Neural cell (in vitro differentiated cells): ENCODE results near the gene USP34. TPM values are rescaled to one million over a fixed set of nuclear protein-coding genes. Genes with fewer than 3 reads are reported as not detected.

Experiments
- H2AFZ ChIP-seq: fragments of 200-600, 300-800 bp; sonication (generic), shearing (Covaris generic); 2 replicates; pipeline ENCODE4 v1.6.0; 2014; ENCODE audit warnings: low read depth, mild to moderate bottlenecking, antibody characterized with exemption, low read length, moderate library complexity
- H3F3A ChIP-seq: fragments of 200-600 bp; shearing (Covaris generic); 2 replicates; pipeline ENCODE4 v1.6.1; 2016; ENCODE audit warnings: mild to moderate bottlenecking, moderate library complexity, mixed read lengths, antibody characterized with exemption, low read length; ENCODE audit not compliant: insufficient read depth, poor library complexity, severe bottlenecking
- H3K27ac ChIP-seq: fragments of 200-600, 300-800 bp; sonication (generic), shearing (Covaris generic); 2 replicates; pipeline ENCODE4 v1.5.1; 2014; ENCODE audit warnings: mild to moderate bottlenecking, low read length, moderate library complexity
- H3K27me3 ChIP-seq: fragments of 300-800, 200-600 bp; sonication (generic), shearing (Covaris generic); 2 replicates; pipeline ENCODE4 v1.6.0; 2014; ENCODE audit warnings: mild to moderate bottlenecking, low read depth, low read length, moderate library complexity; ENCODE audit not compliant: insufficient read depth
- H3K36me3 ChIP-seq: fragments of 300-800, 200-600 bp; sonication (generic), shearing (Covaris generic); 2 replicates; pipeline ENCODE4 v1.5.1; 2014; ENCODE audit warnings: mild to moderate bottlenecking, antibody characterized with exemption, low read length, moderate library complexity; ENCODE audit not compliant: insufficient read depth
- H3K4me2 ChIP-seq: fragments of 300-800, 200-600 bp; sonication (generic), shearing (Covaris generic); 2 replicates; pipeline ENCODE4 v1.6.0; 2014; ENCODE audit warnings: mild to moderate bottlenecking, low read length
- H3K4me3 ChIP-seq: fragments of 300-800, 200-600 bp; sonication (generic), shearing (Covaris generic); 2 replicates; pipeline ENCODE4 v1.5.1; 2014; ENCODE audit warnings: mild to moderate bottlenecking, low read length, moderate library complexity
- H3K79me2 ChIP-seq: fragments of 200-600 bp; shearing (Covaris generic); replicated peaks from 2 replicates; pipeline ENCODE4 v1.6.0; 2014; ENCODE audit warnings: mild to moderate bottlenecking, low read length, moderate library complexity; ENCODE audit not compliant: insufficient read depth
- H3K9ac ChIP-seq: fragments of 300-800, 200-600 bp; sonication (generic), shearing (Covaris generic); 2 replicates; pipeline ENCODE4 v1.6.1; 2016; ENCODE audit warnings: mild to moderate bottlenecking, low read length, mixed read lengths
- H3K9me2 ChIP-seq: fragments of 200-600 bp; shearing (Covaris generic); 2 replicates; pipeline ENCODE4 v1.6.1; 2016; ENCODE audit warnings: mild to moderate bottlenecking, low read length, mixed read lengths; ENCODE audit not compliant: insufficient read depth
- H3K9me3 ChIP-seq: fragments of 200-600, 300-800 bp; sonication (generic), shearing (Covaris generic); 2 replicates; pipeline ENCODE4 v1.6.1; 2016; ENCODE audit warnings: mild to moderate bottlenecking, mixed run types, low read length, moderate library complexity, mixed read lengths
- H4K20me1 ChIP-seq: fragments of 200-600 bp; shearing (Covaris generic); 2 replicates; pipeline ENCODE4 v1.6.1; 2016; ENCODE audit warnings: mild to moderate bottlenecking, mixed run types; ENCODE audit not compliant: insufficient read depth
- EP300 ChIP-seq: fragments of 450-650 bp; conservative IDR thresholded peaks from 2 replicates; pipeline ENCODE4 v1.6.1; 2014; ENCODE audit warnings: antibody characterized with exemption, mild to moderate bottlenecking, moderate library complexity; ENCODE audit not compliant: poor library complexity, severe bottlenecking
- EZH2 ChIP-seq: fragments of 200-600, 300-800 bp; shearing (Covaris generic), sonication (generic); IDR thresholded peaks from 2 replicates; pipeline ENCODE4 v1.6.1; 2014; ENCODE audit warnings: antibody characterized with exemption, low read length, borderline replicate concordance, mild to moderate bottlenecking; ENCODE audit not compliant: insufficient read depth, poor library complexity, severe bottlenecking
- MXI1 ChIP-seq: fragments of 450-650 bp; conservative IDR thresholded peaks from 2 replicates; pipeline ENCODE4 v1.6.1; 2014; ENCODE audit warnings: antibody characterized with exemption, mild to moderate bottlenecking; ENCODE audit not compliant: poor library complexity, severe bottlenecking
- POLR2AphosphoS5 ChIP-seq: IDR thresholded peaks from 2 replicates; pipeline ENCODE4 v1.6.1; 2012
- RAD21 ChIP-seq: fragments of 450-650 bp; conservative IDR thresholded peaks from 2 replicates; pipeline ENCODE4 v1.6.1; 2014; ENCODE audit warnings: antibody characterized with exemption, mild to moderate bottlenecking, moderate library complexity
- SMC3 ChIP-seq: fragments of 450-650 bp; conservative IDR thresholded peaks from 2 replicates; pipeline ENCODE4 v1.6.1; 2014; ENCODE audit warnings: antibody characterized with exemption, mild to moderate bottlenecking, moderate library complexity; ENCODE audit not compliant: poor library complexity
- TAF1 ChIP-seq: IDR thresholded peaks from 2 replicates; pipeline ENCODE4 v1.6.1; 2012; ENCODE audit warnings: low read depth
- polyA plus RNA-seq: library from polyadenylated mRNA; depleted of rRNA; stranded (reverse); fragments of >200 nt; gene quantifications from 2 replicates; pipeline ENCODE4 v1.2.3, GENCODE V29; 2014
- TF ChIP-seq, protein P1 (sequence below): IDR thresholded peaks from 2 replicates; pipeline ENCODE4 v1.6.1; 2012; ENCODE audit warnings: borderline replicate concordance
- TF ChIP-seq, protein P2 (sequence below): fragments of 450-650 bp; IDR thresholded peaks from 2 replicates; pipeline ENCODE4 v1.5.1; 2014; ENCODE audit warnings: antibody characterized with exemption, mild to moderate bottlenecking, moderate library complexity; ENCODE audit not compliant: poor library complexity, severe bottlenecking

The USP34 gene
- polyA plus RNA-seq, 1 donor from 2014 or later: 87.9 TPM

DNA sequence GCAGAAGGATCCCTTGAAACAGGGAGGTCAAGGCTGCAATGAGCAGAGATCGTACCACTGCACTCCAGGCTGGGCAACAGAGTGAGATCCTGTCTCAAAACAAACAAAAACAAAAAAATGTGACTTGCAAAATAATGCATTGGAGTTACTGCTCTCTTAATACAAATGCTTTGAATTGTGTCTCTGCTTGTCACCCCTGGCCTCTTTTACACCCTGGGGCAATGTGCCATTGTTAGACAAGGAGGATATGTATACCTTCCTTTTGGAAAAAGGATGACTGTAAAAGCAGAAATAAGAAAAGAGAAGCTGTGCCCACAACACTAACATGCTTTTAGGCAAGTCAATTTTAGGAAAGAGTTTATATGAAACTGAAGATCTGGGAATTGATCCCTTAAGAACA, 329.7 kb downstream of the USP34 start:
- Histone ChIP-seq H3K4me3 (no peak overlapping the region), H3F3A (no peaks in the 10 kb centered on the region), H4K20me1 (no peaks in the 10 kb centered on the region), H3K27ac (no peak overlapping the region), H3K27me3 (no peaks in the 10 kb centered on the region), H3K4me2 (no peak overlapping the region), H3K79me2 (no peaks in the 10 kb centered on the region), H2AFZ (no peak overlapping the region), H3K9me3 (no peaks in the 10 kb centered on the region), H3K9me2 (no peaks in the 10 kb centered on the region), H3K9ac (no peak overlapping the region), H3K36me3 (no peaks in the 10 kb centered on the region)
- no peak for TF ChIP-seq EZH2
- TF ChIP-seq, protein P1, sequence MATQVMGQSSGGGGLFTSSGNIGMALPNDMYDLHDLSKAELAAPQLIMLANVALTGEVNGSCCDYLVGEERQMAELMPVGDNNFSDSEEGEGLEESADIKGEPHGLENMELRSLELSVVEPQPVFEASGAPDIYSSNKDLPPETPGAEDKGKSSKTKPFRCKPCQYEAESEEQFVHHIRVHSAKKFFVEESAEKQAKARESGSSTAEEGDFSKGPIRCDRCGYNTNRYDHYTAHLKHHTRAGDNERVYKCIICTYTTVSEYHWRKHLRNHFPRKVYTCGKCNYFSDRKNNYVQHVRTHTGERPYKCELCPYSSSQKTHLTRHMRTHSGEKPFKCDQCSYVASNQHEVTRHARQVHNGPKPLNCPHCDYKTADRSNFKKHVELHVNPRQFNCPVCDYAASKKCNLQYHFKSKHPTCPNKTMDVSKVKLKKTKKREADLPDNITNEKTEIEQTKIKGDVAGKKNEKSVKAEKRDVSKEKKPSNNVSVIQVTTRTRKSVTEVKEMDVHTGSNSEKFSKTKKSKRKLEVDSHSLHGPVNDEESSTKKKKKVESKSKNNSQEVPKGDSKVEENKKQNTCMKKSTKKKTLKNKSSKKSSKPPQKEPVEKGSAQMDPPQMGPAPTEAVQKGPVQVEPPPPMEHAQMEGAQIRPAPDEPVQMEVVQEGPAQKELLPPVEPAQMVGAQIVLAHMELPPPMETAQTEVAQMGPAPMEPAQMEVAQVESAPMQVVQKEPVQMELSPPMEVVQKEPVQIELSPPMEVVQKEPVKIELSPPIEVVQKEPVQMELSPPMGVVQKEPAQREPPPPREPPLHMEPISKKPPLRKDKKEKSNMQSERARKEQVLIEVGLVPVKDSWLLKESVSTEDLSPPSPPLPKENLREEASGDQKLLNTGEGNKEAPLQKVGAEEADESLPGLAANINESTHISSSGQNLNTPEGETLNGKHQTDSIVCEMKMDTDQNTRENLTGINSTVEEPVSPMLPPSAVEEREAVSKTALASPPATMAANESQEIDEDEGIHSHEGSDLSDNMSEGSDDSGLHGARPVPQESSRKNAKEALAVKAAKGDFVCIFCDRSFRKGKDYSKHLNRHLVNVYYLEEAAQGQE: no peak
- TF ChIP-seq RAD21: no peak
- no peak for TF ChIP-seq MXI1
- TF ChIP-seq, protein P2, sequence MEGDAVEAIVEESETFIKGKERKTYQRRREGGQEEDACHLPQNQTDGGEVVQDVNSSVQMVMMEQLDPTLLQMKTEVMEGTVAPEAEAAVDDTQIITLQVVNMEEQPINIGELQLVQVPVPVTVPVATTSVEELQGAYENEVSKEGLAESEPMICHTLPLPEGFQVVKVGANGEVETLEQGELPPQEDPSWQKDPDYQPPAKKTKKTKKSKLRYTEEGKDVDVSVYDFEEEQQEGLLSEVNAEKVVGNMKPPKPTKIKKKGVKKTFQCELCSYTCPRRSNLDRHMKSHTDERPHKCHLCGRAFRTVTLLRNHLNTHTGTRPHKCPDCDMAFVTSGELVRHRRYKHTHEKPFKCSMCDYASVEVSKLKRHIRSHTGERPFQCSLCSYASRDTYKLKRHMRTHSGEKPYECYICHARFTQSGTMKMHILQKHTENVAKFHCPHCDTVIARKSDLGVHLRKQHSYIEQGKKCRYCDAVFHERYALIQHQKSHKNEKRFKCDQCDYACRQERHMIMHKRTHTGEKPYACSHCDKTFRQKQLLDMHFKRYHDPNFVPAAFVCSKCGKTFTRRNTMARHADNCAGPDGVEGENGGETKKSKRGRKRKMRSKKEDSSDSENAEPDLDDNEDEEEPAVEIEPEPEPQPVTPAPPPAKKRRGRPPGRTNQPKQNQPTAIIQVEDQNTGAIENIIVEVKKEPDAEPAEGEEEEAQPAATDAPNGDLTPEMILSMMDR: no peak
- no peak for TF ChIP-seq EP300
- TF ChIP-seq POLR2AphosphoS5: no peak
- TF ChIP-seq TAF1: no peak
- TF ChIP-seq SMC3: no peak

DNA sequence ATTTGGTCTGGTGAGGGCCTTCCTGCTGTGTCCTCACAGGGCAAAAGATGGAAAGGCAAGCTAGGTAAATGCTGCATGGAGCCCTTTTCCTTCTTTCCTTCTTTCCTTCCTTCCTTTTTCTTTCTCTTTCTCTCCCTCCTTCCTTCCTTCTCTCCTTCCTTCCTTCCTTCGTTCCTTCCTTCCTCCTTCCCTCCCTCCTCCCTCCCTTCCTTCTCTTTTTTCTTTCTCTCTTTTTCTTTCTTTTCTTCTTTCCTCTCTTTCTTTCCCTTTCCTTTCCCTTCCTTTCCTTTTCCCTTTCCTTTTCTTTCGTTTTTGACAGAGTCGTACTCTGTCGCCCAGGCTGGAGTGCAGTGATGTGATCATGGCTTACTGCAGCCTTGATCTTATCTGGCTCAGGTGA, 332.0 kb downstream of the USP34 start:
- Histone ChIP-seq H3K27ac (no peak overlapping the region), H3K27me3 (no peaks in the 10 kb centered on the region), H3K4me2 (no peak overlapping the region), H3K9me3 (no peaks in the 10 kb centered on the region), H3K9me2 (no peaks in the 10 kb centered on the region), H3K4me3 (no peak overlapping the region), H4K20me1 (no peaks in the 10 kb centered on the region), H3K9ac (no peak overlapping the region), H3K36me3 (no peaks in the 10 kb centered on the region), H3K79me2 (no peaks in the 10 kb centered on the region), H2AFZ (no peak overlapping the region), H3F3A (no peaks in the 10 kb centered on the region)
- TF ChIP-seq MXI1: no peak
- TF ChIP-seq SMC3: no peak
- TF ChIP-seq, protein P1: no peak
- TF ChIP-seq EZH2: no peak
- no peak for TF ChIP-seq RAD21
- no peak for TF ChIP-seq POLR2AphosphoS5
- TF ChIP-seq TAF1: no peak
- TF ChIP-seq, protein P2: no peak
- TF ChIP-seq EP300: no peak
